ENCODE results near the gene MRPS23. TPM values are rescaled to one million over a fixed set of nuclear protein-coding genes. Genes with fewer than 3 reads are reported as not detected.

The MRPS23 gene
- total RNA-seq, 1 donor from 2014 or later, result 9.6 TPM

DNA sequence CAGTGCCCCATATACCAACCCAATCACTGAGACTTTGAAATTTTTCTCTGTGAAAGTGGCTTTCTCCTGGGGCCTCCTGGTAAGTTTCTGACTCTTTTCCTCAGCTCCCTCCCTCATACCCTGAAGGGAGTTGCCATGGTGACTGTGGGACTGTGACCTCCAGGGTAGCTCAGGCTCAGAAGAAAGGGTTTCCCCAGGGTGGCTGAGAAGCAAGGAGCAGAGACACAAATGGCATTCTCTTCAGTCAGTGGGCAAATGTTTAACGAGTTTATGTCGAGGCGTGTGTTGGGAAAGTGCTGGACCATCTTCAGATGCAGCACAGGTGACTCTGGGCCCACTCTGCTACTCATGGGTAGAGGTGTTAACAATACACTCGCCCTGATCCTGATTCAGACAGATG lies 46.8 kb downstream of the MRPS23 start:
- DNase-seq (ENCODE audit: low spot score), result no peak

GRCh38 chr17:57801044-57801711 lies 48.7 kb downstream of the MRPS23 start:
- no peak for DNase-seq (ENCODE audit: low spot score)

DNA sequence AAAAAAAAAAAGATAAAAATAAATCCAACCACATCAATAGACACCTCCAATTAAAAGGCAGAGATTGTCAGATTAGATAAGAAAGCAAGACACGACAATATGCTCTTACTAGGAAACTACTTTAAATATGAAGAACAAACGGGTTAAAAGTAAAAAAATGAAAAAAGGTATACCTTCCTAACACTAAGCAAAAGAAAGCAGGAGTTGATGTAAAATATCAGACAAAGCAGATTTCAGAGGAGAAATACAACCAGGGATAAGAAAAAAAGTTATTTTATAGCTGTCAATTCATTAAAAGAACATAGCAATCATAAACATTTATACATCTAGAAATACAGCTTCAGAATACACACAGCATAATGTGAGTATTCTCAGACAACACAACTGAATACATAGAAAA lies 55.0 kb downstream of the MRPS23 start:
- DNase-seq (ENCODE audit: low spot score), result no peak

- no peak for DNase-seq (ENCODE audit: low spot score)
Measured at GRCh38 chr17:57788725-57789124, 61.1 kb downstream of the MRPS23 start.

- DNase-seq (ENCODE audit: low spot score), result peak; percentile 6
Measured at GRCh38 chr17:57785022-57785421, 64.8 kb downstream of the MRPS23 start.

Other genes with a start within 250 kb of the MRPS23 start
- not detected for gene CCDC182, start 104.7 kb downstream of the MRPS23 start, total RNA-seq (ENCODE audit: insufficient read depth, low replicate concordance)
- 38.3 TPM for gene CUEDC1, start 105.4 kb upstream of the MRPS23 start, total RNA-seq (ENCODE audit: insufficient read depth, low replicate concordance)
- 50.3 TPM for gene VEZF1, start 138.2 kb upstream of the MRPS23 start, total RNA-seq (ENCODE audit: insufficient read depth, low replicate concordance)
- gene SRSF1, start 157.2 kb upstream of the MRPS23 start, total RNA-seq (ENCODE audit: insufficient read depth, low replicate concordance), result 209 TPM
- 20.5 TPM for gene DYNLL2, start 233.4 kb upstream of the MRPS23 start, total RNA-seq (ENCODE audit: insufficient read depth, low replicate concordance)

Data from umbilical cord (tissue), 2 donors.